Measurements from ENCODE around the gene HELZ2. TPM values are rescaled to one million over a fixed set of nuclear protein-coding genes. Genes with fewer than 3 reads are reported as not detected.
"Not testable (repeated sequence)": the region's sequence is repeated elsewhere in the genome, so short reads cannot be mapped to it uniquely, and the experiment has no call there.

The HELZ2 gene, protein sequence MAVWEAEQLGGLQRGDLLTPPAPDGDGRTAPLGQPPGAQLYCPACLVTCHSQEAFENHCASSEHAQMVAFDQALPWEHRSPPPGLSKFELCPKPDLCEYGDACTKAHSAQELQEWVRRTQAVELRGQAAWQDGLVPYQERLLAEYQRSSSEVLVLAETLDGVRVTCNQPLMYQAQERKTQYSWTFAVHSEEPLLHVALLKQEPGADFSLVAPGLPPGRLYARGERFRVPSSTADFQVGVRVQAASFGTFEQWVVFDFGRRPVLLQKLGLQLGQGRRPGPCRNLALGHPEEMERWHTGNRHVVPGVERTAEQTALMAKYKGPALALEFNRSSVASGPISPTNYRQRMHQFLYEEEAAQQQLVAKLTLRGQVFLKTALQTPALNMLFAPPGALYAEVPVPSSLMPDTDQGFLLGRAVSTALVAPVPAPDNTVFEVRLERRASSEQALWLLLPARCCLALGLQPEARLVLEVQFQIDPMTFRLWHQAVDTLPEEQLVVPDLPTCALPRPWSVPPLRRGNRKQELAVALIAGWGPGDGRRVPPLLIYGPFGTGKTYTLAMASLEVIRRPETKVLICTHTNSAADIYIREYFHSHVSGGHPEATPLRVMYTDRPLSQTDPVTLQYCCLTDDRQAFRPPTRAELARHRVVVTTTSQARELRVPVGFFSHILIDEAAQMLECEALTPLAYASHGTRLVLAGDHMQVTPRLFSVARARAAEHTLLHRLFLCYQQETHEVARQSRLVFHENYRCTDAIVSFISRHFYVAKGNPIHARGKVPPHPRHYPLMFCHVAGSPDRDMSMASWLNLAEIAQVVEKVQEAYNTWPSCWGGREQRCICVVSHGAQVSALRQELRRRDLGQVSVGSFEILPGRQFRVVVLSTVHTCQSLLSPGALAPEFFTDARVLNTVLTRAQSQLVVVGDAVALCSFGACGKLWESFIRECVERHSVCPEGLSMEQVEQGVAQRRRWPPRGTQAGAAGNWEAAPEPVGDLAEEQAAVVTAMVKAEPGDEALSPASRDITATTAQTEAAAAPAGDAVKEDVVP (N-terminal part only)
- total RNA-seq: 47.2 and 47.4 TPM in 2 replicates

DNA sequence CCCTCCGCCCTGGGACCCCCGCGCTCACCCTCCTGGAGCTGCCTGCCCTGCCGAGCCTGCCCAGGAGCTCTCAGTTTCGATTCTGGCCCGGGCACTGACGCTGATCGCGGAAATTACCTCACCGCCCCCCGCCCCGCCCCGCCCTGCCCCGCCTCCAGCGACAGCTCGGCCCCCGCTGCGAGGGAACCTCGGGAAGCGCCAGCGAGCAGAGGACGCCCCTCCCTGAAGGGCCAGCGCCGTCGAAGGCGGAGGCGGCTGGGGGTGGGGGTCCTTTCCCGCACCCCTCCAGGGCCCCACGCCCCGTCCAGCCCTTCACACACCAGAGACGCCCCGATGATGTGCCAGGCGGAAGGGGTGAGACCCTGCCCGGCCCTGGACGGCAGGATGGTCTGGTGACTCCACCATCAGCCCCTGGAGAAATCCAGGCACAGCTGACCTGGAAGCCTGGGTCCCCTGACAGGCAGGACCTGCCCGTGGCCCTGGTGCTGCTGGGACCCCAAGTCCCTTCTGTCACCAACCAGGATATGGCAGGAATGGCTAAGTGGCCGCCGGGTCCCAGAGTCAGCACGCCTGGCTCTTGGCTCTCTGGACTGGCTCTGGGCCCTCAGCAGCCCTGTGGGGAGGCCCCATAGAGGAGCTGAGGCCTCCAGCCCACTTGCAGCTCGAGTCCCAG is at the start of gene HELZ2:
TSS of gene HELZ2 (minus strand) at position 84 of the 673 bp plus-strand sequence. CDS start 1,854 bp downstream, outside the sequence.
- DNase-seq (ENCODE audit: low read depth, low spot score): no peak

DNA sequence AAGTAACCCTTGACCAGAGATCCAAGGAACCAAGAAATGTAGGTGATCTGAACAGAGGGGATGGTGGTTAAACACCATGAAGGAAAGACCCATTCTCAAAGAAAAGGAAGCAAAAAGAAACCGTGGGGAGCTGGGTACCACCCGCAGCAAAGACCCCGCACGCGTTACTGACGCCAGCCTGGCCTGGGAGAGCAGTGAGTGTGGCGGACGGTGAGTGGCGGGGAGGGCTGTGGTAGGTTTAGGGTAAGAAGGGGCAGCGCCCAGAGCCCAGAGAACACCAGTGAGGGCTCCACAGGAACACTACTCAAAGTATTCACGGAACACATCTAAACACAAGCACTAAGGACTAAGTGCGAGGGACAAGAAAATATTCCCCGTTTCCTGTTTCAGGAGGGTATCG is 48.7 kb upstream of the HELZ2 start:
- no peak for DNase-seq (ENCODE audit: low read depth, low spot score)

DNA sequence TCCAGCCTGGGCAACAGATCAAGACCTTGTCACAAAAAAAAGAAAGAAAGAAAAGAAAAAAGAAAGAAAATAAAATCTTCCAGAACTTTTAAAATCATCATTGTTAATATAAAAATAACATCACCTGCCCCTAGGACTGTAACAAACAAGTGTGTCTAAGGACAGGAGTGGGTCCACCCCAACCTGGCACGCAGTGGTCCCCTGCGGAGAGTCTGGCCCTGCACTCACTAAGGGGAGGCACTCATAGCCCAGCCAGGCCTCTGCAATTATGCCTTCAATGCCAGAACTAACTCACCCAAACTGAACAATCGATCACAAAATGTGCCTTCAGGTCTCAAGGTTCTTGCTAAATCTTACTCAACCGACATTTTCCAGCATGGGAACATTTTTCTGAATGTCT is 48.1 kb upstream of the HELZ2 start:
- DNase-seq (ENCODE audit: low read depth, low spot score): no peak

DNA sequence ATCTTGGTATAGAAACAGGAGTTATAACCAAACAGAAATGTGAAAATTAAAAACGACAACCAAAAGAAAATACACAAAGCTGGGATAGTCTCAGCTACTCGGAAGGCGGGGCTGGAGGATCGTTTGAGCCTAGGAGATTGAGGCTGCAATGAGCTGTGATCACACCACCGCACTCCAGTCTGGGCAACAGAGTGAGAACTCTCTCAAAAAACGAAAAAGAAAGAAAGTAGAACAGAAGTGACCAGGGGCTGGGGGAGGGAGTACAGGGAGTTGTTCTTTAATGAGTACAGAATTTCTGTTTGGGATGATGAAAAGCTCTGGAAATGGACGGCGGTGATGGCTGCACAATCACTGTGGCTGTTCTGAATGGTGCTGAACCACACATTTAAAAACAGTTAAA is 47.0 kb upstream of the HELZ2 start:
- DNase-seq (ENCODE audit: low read depth, low spot score): no peak

DNA sequence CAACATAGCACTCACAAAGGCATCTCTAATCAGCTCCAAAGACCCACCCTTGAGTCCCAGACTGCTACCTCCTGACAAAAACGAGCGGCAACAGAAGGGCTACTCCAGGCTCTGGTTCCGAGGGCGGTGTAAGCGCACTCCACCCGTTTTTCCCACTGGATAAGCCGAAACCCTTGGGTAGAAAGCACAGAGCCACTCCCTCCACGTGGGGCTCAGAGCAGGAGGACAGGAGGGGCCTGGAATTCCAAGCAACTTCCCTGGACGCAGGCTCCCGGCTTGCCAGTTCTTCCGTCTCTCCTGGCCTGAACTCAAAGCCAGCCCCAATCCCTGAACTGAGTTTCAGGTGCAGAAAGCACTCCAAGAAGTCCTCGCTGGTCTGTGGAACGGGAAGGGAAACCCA is 45.5 kb upstream of the HELZ2 start:
- DNase-seq (ENCODE audit: low read depth, low spot score): no peak

DNA sequence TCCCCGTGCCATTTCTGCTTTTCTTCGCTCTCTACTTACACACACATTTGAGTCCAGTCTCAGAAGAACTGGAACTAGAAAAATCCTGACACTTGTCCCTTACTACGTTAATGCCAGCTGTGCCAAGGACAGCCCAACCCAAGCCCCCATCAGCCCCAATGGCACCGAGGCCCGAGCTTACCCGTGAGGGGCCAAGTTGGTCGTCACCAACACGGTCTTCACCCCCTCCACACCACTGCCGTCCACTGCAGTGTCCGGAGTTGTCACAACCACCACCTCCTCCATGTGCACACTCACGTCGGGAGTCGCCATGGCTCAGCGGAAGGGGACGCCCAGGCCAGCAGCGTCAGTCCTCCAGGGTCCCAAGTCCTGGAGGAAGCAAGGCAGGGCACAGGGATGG is 45.0 kb upstream of the HELZ2 start:
- no peak for DNase-seq (ENCODE audit: low read depth, low spot score)

DNA sequence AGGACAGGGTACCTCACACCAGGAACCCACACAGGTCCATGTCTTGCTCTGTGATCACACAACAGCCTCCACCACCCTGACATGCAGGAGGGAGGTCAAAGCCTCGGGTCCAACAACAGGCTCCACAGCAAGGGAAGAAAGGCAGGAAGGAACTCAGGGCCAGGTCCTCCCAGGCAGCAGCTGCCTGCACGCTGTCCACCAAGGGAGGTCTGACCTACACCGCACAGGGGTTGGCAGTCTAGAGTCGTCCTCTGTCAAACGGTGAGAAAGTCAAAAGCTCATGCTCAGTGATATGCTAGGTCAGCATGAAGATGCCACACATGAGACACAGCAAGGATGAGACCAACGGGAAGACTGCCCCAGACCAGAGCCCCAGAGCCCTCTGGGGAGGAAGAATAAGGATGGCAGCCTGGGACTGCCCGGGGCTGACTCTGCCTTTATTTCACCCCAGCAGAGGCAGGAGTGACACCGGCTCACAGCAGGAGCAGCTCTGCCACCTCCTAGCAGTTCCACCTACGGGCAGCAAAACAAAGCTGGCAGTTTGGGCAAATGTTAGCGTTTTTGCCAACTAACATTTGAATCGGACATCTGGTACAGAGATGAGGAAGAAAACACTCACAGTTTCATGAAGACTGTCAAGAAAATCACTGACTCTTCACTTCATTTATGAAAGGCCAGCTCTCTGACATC is 44.4 kb upstream of the HELZ2 start:
- no peak for DNase-seq (ENCODE audit: low read depth, low spot score)

- no peak for DNase-seq (ENCODE audit: low read depth, low spot score)
These were observed 43.8 kb upstream of the HELZ2 start for GRCh38 chr20:63617876-63618265.

DNA sequence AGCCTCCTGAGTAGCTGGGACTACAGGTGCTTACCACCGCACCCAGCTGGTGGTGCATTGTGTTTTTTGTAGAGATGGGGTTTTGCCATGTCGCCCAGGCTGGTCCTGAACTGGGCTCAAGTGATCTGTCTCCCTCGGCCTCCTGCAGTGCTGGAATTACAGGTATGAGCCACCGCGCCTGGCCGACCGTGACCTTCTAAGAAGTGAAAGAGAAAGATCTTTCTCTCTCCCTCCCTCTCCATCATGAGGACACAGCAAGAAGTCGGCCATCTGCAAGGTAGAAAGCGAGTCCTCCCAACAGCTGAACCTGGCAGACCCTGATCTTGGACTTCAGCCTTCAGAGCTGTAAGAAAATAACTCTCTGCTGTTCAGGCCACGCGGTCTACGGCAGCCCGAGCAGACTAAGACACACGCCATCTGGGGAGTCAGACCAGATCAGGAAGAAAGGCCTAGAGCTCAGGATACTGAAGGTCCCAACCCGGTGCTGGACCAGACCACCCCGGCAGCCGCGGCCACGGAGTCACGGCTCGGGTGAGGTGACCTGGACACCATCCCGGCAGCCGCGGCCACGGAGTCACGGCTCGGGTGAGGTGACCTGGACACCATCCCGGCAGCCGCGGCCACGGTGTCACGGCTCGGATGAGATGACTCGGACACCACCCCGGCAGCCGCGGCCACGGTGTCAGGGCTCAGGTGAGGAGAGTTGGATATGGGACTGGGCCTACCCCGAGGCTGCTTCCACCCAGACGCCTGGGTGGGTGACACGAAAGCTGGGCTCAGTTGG is 43.2 kb upstream of the HELZ2 start:
- DNase-seq (ENCODE audit: low read depth, low spot score): no peak

- not testable (repeated sequence) for DNase-seq (ENCODE audit: low read depth, low spot score)
These were observed 40.0 kb upstream of the HELZ2 start for GRCh38 chr20:63613863-63614594.

GRCh38 chr20:63612276-63612931 is 38.4 kb upstream of the HELZ2 start:
- DNase-seq (ENCODE audit: low read depth, low spot score): no peak

GRCh38 chr20:63611646-63612045 is 37.6 kb upstream of the HELZ2 start:
- DNase-seq (ENCODE audit: low read depth, low spot score): no peak

DNA sequence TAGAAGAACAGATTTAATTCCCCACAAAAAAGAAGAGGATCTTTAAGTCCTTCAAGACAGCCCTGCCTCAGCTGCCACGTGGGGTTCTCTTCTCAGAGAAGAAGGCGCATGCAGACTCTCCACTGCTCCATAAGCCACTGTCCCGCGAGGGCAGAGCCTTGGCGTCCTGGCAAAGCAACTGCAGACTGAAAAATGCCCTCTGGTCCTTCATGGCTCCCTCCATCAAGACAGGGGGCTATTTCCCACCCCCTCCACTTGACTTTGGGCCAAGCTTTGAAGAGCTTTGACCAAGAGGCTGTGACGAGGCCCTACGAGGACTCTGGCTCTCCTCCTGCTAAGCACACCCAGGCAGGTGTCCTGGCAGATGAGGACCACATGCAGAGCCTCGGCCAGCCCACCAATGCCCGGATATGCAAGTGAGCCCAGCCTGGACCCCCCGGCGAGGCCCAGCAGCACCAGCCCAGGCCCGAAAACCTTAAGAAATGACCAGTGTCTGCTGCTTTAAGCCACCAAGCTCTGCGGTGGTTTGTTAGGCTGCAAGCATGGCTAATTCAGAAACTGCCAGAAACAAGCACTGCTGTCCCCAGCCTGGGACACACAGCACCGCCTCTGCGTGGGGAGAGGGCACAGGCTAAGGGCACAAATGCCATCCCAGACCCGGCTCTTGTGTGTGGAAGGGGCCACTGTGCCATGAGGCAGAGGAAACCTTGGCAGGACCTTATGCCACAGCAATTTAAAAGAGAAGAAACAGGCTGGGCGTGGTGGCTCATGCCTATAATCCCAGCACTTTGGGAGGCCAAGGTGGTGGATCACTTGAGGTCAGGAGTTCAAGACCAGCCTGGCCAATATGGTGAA is 36.8 kb upstream of the HELZ2 start:
- no peak for DNase-seq (ENCODE audit: low read depth, low spot score)

GRCh38 chr20:63606686-63607085 is 32.6 kb upstream of the HELZ2 start:
- no peak for DNase-seq (ENCODE audit: low read depth, low spot score)

DNA sequence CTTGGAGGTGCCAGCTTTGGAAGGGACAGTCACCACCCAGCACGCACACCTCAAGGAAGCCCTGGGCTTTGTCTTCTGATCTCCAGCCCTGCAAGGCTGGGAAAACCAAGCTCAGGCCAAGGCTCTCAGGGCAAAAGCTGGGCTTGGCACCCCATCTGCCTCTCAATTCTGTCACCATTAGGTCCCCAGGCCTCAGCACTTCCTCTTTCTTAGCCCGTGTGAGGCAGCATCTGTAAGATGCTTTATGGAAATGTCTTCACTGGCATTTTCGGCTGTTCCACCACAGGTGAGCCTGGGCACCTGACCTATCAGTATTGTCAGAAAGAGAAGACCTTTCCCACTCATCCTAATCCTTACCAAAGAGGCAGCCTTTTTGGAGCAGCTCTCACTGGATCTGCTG is 28.3 kb upstream of the HELZ2 start:
- DNase-seq (ENCODE audit: low read depth, low spot score): no peak

DNA sequence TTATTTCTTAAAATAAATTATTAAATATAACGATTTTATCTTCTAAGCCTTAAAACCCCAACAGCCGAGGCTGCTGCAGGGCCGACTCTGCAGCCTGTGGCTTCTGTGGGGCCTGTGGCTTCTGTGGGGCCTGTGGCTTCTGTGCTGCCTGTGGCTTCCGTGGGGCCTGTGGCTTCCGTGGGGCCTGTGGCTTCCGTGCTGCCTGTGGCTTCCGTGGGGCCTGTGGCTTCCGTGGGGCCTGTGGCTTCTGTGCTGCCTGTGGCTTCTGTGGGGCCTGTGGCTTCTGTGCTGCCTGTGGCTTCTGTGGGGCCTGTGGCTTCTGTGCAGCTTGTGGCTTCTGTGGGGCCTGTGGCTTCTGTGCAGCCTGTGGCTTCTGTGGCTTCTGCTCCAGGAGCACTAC is 27.6 kb upstream of the HELZ2 start:
- not testable (repeated sequence) for DNase-seq (ENCODE audit: low read depth, low spot score)

DNA sequence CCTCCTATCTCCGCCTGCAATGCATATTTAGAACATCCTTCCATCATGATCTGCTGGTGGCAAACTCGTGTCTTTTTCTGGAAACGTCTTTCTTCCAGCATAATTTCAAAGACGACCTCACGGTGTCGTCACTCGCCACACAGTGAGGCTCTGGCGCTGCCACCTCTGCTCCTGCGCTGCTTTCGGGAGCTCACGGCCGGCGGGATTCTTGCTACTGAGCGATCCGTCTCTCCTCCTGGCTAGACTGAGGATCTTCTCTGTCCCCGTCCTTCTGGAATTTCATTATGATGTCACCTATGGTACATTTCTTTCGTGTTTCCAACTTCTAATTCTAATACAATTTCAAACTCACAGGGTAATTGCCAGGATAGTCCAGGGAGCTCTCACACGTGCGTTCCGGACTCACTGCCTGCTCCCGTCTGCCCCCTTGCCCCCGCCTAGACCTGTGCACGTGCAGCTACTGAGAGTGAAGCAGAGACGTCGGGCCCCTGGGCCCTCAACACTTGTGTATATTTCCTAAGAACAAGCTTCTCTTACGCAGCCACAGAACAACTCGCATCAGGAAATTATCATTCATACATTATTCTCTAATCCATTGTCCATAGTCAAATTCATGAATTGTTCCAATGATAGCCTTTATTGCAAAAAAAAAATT is 25.5 kb upstream of the HELZ2 start:
- DNase-seq (ENCODE audit: low read depth, low spot score): no peak

Data from pulmonary artery endothelial cell (primary cell).